Progenitor cell of endocrine pancreas (in vitro differentiated cells): ENCODE data around the gene DNAJC18. TPM values are rescaled to one million over a fixed set of nuclear protein-coding genes. Genes with fewer than 3 reads are reported as not detected.

Source experiments
- DNase-seq: peaks from one replicate; pipeline ENCODE4 v3.0.0; 2021; ENCODE audit warnings: low spot score; ENCODE audit not compliant: unreplicated experiment
- H3K27ac Mint-ChIP-seq: 2 replicates; pipeline ENCODE4 v1.8.0; 2021; ENCODE audit warnings: mild to moderate bottlenecking, moderate library complexity, mixed read lengths
- H3K27me3 Mint-ChIP-seq: 2 replicates; pipeline ENCODE4 v1.8.0; 2021; ENCODE audit warnings: mixed read lengths
- H3K36me3 Mint-ChIP-seq: 2 replicates; pipeline ENCODE4 v1.8.0; 2022; ENCODE audit warnings: mixed read lengths; ENCODE audit not compliant: insufficient read depth
- H3K4me1 Mint-ChIP-seq: 2 replicates; pipeline ENCODE4 v1.8.0; 2021; ENCODE audit warnings: low read depth, mixed read lengths
- H3K4me3 Mint-ChIP-seq: 2 replicates; pipeline ENCODE4 v1.8.0; 2021; ENCODE audit warnings: low read depth, mild to moderate bottlenecking, moderate library complexity, mixed read lengths
- H3K9me3 Mint-ChIP-seq: 2 replicates; pipeline ENCODE4 v1.8.0; 2021; ENCODE audit warnings: low read depth, mixed read lengths
- CTCF ChIP-seq: fragments of 200-600 bp; sonication (generic); IDR thresholded peaks from one replicate; pipeline ENCODE4 v1.5.0; 2021; ENCODE audit warnings: antibody characterized with exemption, mild to moderate bottlenecking; ENCODE audit not compliant: unreplicated experiment
- total RNA-seq: library from RNA; stranded (reverse); gene quantifications from 2 replicates; pipeline ENCODE4 v1.2.1, GENCODE V29; 2021

The DNAJC18 gene
- total RNA-seq, 1 donor from 2014 or later = 23.3 TPM

GRCh38 chr5:139468421-139468931 is 29.2 kb upstream of the DNAJC18 start:
- no peak for DNase-seq
- Mint-ChIP-seq H3K27ac (no peak overlapping the region), H3K4me1 (no peaks in the 10 kb centered on the region), H3K27me3 (peaks cover 15% of the 10 kb centered on the region), H3K9me3 (no peaks in the 10 kb centered on the region), H3K36me3 (no peaks in the 10 kb centered on the region), H3K4me3 (no peak overlapping the region)
- TF ChIP-seq CTCF = no peak

- Mint-ChIP-seq H3K4me1 (peaks cover 10% of the 10 kb centered on the region), H3K9me3 (no peaks in the 10 kb centered on the region), H3K27ac (no peak within 1 kb of the TSS), H3K4me3 (no peak within 1 kb of the TSS), H3K27me3 (no peaks in the 10 kb centered on the region), H3K36me3 (no peaks in the 10 kb centered on the region)
- no peak for TF ChIP-seq CTCF
- no peak for DNase-seq
Observed at GRCh38 chr5:139462586-139463276, 23.4 kb upstream of the DNAJC18 start, which contains the start of gene ECSCR. Gene ECSCR (minus strand): TSS chr5:139462743. CDS start chr5:139462670, 73 bp downstream.

GRCh38 chr5:139461698-139462097 is 22.4 kb upstream of the DNAJC18 start:
- Mint-ChIP-seq H3K27ac (no peak overlapping the region), H3K36me3 (no peaks in the 10 kb centered on the region), H3K4me1 (peaks cover 10% of the 10 kb centered on the region), H3K4me3 (no peak overlapping the region), H3K27me3 (peaks cover 2% of the 10 kb centered on the region), H3K9me3 (no peaks in the 10 kb centered on the region)
- no peak for DNase-seq
- no peak for TF ChIP-seq CTCF

GRCh38 chr5:139461176-139461575 is 21.9 kb upstream of the DNAJC18 start:
- Mint-ChIP-seq H3K4me1 (peaks cover 10% of the 10 kb centered on the region), H3K36me3 (no peaks in the 10 kb centered on the region), H3K27me3 (peaks cover 7% of the 10 kb centered on the region), H3K4me3 (no peak overlapping the region), H3K27ac (no peak overlapping the region), H3K9me3 (no peaks in the 10 kb centered on the region)
- TF ChIP-seq CTCF = no peak
- DNase-seq = no peak

- H3K27me3 Mint-ChIP-seq = peaks cover 7% of the 10 kb centered on the region
- no peaks in the 10 kb centered on the region for H3K9me3 Mint-ChIP-seq
- no peak for DNase-seq
- TF ChIP-seq CTCF = no peak
- H3K36me3 Mint-ChIP-seq = no peaks in the 10 kb centered on the region
- H3K27ac Mint-ChIP-seq = no peak overlapping the region
- no peak overlapping the region for H3K4me3 Mint-ChIP-seq
- peaks cover 10% of the 10 kb centered on the region for H3K4me1 Mint-ChIP-seq
Observed at GRCh38 chr5:139460455-139460854, 21.1 kb upstream of the DNAJC18 start.
